Activated CD8-positive, alpha-beta memory T cell treated with anti-CD3 and anti-CD28 coated beads for 4 hours (primary cell): ENCODE data around the gene NCAPG2.

Experiments used
- DNase-seq, 2 donors: peaks; one replicate each; pipeline ENCODE4 v3.0.0-alpha.2; 2020; ENCODE audit warnings: low read depth in 2 of 2

Gene NCAPG2, protein sequence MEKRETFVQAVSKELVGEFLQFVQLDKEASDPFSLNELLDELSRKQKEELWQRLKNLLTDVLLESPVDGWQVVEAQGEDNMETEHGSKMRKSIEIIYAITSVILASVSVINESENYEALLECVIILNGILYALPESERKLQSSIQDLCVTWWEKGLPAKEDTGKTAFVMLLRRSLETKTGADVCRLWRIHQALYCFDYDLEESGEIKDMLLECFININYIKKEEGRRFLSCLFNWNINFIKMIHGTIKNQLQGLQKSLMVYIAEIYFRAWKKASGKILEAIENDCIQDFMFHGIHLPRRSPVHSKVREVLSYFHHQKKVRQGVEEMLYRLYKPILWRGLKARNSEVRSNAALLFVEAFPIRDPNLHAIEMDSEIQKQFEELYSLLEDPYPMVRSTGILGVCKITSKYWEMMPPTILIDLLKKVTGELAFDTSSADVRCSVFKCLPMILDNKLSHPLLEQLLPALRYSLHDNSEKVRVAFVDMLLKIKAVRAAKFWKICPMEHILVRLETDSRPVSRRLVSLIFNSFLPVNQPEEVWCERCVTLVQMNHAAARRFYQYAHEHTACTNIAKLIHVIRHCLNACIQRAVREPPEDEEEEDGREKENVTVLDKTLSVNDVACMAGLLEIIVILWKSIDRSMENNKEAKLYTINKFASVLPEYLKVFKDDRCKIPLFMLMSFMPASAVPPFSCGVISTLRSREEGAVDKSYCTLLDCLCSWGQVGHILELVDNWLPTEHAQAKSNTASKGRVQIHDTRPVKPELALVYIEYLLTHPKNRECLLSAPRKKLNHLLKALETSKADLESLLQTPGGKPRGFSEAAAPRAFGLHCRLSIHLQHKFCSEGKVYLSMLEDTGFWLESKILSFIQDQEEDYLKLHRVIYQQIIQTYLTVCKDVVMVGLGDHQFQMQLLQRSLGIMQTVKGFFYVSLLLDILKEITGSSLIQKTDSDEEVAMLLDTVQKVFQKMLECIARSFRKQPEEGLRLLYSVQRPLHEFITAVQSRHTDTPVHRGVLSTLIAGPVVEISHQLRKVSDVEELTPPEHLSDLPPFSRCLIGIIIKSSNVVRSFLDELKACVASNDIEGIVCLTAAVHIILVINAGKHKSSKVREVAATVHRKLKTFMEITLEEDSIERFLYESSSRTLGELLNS

DNA sequence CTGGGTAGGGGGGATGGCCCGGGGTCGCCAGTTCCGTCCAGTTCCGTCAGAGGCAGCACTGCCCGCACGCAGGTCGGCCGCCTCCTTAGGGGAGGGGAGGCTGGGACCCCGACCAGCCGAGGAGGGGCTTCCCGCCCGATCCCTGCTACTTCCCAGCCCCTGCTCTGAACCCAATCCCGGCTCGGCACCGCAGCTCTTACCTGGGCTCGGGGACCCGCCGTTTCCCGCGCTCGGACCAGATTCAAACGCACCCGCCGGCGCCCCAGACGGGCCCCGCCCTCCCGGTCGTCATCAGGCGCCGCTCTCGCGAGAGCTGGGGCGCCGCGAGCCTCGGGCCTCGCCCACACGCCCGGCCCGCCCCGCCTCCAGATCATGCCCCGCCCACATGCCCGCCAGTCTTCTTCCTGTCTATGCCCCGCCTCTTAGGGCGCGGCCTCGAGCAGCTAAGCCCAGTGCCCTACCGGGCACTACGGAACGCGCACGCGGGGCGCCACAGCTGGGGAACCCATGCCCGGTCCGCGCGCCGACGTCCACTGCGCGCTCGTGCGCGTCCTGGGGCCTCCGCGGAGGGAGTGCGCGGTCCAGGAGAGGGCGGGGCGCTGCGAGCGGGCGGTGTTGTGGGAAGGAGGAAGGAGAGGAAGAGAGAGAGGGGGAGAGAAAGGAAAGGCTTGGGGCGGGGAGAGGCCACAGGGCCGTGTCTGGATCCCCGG is at the start of gene NCAPG2:
TSS of gene NCAPG2 (minus strand) at position 281 of the 710 bp plus-strand sequence. CDS start 2,905 bp downstream, outside the sequence.
- peak; percentile 94 to 97 for DNase-seq

DNA sequence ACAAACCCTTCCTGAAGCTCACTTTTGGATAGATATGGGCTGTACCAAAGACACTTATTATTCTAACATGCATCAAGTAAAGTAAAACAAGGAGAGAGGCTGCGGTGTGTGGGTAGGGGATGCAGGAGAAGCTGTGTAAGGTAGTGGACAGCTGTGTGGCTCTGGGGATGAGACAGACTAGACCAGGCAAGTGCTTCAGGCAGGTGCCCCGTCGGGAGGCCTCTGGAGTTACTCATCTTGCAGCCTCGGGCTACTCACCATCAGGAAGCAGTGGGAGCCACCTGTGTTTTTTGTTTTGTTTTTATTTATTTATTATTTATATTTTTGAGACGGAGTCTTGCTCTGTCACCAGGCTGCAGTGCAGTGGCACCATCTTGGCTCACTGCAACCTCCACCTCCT is 49.3 kb upstream of the NCAPG2 start:
- DNase-seq, result no peak

DNA sequence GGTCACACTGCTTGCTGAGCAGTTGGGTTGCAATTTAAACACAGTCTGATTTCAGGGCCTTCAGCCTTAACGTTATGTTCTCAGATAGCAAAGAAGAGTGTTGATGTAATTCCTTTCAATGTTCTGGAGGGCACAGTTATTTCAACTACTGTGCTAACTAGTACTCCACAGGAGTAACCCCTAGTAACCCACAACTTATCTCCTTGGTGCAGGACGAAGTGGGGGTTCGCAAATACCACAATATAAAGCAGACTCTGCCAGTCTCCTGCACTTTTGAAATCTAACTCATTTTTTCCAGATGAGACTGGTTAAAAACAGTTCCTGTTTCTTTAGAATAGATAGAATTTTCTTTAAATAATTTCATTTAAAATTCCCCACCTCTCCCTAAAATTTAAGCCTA is 47.1 kb upstream of the NCAPG2 start:
- no peak for DNase-seq

DNA sequence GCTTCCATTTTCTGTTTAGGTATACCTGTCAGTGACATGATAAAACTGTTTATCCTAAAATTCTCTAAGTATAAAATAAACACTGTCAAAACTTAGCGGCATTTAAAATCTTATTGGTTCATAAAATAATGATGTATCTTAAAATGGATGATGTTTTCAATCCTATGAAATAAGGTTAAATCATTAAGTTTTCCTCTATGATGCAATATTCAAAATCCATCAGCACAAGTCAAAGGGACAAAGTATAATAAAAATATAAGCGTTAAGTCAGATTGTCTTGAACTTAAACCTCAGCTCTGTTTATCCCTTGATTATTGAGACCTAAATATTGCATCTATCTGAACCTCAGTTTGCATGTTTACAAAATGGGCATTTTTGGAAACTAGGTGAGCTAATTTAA is 46.6 kb upstream of the NCAPG2 start:
- DNase-seq, result no peak

DNA sequence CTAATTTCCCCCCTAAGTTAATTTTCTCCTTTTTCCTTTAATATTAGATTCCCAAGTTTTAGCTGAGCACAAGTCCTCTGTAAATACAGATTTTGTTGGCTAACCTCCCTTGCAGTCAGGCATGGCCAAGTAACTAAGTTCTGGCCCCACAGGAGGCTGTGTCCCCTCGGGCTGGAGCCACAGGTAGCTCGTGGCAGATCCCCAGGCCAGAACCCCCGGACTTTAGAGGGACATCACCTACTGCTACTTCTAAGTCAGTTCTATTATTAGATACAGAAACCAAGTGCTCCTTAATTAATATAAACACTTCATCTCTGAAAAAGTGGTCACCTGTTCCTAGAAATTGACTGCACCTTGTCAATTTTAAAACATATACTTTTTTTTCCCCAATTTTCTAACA is 46.1 kb upstream of the NCAPG2 start:
- no peak for DNase-seq

DNA sequence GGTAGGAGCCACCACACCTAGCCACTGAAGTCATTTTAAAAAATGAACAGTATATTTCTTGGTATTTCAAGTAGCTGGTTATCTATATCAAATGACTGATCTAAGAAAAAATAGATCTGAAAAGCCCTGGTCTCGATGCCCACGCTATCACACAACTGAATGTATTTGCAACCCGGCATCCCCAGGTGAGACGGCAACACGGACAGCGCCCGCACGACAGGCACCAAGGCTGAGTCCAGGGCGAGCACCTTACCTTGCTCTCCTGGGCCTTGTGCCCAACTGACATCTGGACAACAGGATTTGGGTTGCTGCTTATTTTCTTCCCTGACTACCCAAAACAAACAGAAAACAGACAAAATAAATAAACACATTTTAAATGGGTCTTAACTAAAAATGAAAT is 44.8 kb upstream of the NCAPG2 start:
- DNase-seq, result no peak

DNA sequence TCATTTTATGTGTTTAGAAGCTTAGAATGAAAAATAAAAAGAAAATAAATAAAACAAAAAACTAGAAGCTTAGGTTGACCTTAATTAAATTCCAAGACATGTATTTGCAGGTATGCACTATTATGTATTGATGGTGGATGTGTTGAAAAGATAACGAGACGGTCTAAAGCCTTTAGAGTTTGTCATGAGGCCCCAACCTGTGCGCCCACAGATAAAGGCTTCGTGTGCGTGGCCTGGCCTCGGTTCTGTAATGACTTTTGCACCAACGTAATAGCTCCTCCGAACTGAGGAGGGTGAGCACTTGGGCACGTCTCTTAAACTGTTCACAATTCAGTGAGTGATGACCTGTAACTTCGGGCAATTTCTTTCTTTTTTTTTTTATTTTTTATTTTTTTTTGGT is 43.7 kb upstream of the NCAPG2 start:
- no peak for DNase-seq

DNA sequence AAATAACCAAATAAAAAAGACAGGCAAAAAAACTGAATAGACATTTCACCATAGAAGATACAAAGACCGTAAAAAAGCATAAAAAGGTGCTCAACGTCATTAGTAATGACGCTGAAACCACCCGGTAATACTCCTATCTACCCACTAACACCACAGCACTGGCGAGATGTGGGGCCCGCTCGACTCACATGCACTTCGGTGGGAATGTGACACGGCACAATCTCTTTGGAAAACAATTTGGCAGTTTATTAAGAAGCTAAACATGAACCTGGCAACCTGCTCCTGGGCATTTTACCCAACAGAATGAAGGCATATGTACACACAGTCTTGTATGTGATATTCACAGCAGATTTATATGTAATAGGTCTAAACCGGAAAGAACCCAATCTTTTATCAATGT is 42.8 kb upstream of the NCAPG2 start:
- DNase-seq, result no peak

DNA sequence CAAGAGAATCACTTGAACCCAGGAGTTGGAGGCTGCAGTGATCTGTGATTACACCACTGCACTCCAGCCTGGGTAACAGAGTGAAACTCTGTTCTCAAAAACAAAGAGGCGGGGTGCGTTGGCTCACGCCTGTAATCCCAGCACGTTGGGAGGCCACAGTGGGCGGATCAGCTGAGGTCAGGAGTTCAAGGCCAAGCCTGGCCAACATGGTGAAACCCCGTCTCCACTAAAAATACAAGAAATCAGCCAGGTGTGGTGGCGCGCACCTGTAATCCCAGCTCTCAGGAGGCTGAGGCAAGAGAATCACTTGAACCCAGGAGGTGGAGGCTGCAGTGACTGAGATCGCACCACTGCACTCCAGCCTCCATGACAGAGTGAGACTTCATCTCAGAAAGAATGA is 42.4 kb upstream of the NCAPG2 start:
- DNase-seq, result no peak

DNA sequence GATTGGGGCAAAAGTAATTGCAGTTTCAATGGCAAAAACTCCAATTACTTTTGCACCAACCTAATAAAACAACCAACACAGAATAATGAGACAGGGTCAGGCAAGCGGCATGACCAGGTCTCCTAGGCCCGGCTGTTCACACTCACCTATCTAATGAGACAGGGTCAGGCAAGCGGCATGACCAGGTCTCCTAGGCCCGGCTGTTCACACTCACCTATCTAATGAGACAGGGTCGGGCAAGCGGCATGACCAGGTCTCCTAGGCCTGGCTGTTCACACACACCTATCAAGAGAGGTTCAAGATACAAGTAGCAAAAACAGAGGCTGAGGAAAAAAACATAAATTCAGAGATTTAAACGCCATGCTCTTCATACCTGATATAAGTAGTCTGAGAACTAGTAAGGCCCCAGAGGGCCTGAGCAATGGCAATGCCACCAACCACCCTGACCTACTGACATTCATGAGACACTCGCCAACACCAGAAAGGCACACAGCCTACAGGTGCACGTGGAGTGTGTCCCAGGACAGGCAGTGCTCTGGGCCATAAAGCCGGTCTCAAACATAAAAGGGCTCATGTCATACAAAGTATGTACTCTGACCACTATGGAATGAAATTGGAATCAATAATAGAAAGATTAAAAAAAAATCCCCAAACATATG is 40.6 kb upstream of the NCAPG2 start:
- DNase-seq, result no peak

DNA sequence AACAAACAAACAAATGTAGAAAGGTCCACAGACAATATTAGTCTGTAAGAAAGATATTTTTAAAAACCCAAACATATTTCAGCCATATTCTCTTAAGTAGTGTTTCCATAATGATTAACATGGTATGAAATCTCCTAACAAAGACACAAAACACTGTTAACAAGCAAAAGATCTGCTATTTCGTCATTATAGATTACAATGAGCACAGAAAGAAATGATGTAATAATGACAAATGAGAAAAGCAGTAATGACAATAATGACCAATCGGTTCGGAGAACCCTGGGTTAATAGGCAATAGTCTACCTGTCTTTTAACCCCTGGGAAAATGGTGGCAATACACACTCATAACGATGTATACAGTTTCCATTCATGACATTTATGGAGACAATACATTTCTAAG is 39.5 kb upstream of the NCAPG2 start:
- DNase-seq, result no peak

DNA sequence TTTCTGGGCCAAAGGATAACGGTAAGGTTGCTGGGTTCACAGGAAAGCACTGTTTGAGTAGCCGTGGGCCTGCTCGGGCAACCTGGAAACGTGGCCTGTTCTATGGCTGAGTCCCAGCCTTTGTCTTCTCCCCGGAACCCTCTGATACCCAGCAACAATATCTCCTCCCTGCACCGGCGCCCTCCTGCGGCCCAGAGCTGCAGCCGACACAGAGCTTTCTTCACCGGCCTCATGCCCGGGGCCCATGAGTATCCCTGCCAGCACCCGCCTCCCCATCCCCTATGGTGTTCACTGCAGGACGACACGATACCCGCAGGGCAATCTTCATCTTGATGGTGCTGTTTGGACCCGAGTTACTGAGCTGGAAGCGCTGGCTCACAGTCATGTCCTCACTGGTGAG is 38.6 kb upstream of the NCAPG2 start:
- no peak for DNase-seq

DNA sequence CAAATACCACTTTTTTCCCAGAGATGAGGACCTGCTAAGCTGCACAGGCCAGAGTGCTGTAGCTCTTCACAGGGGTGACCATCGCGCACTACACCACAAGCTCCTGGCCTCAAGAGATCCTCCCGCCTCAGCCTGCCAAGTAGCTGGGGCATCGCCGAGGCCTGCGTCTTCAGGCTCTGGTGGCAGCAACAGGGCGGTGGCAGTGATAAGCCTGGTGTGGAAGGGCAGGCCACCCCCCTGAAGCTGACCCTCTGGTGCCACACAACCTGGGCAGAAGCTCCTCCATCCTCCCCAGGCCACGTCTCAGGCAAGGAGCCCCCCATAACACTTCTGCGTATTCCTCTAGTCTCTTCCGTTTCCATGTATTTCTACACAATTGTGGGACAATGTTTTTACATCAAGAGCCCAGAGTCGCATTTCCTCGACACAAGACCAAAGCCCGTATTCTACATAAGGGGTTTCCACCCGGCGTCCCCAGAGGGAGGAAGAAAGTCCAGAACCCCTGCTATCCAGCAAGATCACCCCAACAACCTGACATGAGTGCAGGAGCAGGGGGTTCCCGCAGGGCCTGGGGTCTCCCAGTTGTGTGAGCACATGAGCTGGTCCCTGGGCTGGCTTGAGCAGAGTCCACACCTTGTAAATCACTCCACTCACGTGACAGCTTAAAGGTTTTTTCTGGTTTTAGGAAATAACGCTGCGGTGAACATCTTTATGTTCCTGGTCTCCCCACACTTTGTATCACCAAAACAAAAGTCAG is 37.6 kb upstream of the NCAPG2 start:
- DNase-seq, result no peak

DNA sequence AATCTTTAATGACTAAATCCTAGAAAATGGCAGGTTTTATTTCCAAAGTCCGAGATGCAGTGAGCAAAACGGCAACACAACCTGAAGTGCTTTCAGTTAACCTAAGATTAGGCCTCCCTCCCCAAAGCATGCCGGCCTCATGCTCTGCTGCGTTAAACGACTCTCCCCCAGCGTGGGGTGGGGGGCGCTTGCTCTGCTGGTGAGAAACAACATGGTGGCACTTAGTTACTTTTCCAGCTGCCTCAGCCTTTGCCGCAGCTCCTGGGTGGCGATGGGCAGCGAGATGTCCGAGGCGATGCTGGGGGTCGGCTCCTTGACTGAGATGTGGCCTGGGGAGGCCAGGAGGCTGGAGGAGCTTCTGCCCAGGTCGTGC is 36.7 kb upstream of the NCAPG2 start:
- no peak for DNase-seq

DNA sequence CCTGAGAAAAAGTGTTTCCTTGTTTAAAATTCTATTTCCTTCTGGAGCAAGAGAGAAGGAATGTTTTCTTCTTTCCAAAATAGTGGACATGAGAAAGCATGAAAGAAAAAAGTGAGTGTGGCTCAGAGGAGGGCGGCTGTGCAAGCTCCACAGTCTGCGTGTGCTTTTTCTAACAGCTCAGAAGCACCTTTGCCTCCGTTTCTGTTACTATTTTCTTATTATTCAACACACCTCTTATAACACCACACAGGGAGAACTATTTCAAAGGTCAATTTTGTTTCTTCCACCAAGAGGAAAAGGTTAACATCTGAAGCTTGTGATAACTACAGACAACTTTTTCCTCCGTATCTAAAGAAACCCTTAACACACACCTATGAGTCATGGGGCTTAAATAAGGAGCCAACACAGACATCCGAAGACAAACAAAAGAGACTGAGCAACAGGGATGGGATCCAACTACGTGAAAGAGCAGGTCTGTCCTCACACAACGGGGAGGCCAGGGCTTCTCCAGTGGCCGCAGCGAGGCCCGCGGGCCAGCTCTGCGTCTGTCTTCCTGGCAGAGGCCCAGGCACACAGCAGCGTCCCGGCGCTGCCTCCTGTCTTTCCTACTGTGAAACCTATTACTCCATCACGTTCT is 36.2 kb upstream of the NCAPG2 start:
- DNase-seq, result no peak

DNA sequence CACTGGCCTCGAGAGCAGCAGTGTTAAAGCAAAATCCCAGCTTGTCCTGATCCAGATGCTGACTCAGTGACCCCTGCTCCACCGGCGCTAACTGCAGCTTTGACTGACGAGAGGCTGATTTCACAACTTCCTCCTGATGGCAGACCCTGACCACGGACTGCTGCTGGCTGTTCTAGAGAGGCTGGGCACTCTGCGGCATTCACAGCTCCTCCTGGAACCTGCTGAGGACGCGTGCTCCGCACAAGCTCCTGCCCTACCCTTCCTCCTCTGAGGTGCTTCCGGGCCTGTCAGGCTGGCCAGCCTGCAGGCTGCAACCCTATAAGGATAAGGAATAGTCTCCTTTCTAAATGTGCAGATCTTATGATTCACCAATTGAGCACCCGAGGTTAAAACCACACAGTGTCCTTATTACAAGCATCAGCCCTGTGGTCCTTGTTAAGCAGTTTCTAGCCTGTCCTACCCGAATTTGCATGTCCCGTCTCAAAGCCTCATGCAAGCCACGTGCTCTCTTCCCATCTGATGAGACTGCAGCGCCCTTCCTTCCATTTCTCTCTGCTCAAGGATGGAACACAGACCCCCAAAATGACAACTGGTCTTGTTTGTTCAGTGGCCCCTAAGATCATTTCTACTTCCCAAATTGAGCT is 35.5 kb upstream of the NCAPG2 start:
- no peak for DNase-seq

DNA sequence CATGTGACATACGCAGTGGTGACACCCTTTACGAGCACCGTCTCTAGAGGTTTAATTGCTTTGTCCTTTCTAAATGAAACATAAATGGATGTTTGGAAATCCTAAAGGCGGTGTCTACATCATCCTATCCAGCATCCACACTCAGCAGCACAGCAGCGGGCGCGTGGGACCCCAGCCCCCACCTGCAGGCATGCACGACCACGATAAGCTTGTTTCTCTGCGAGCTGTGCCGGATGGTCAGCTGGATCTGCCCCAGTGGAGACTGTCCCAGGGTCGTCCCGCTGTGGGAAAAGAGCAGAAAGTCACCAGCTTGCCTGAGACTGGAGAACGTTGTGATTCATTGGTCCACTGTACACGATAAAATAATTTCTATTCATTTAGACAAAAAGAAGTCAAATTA is 34.2 kb upstream of the NCAPG2 start:
- DNase-seq, result no peak

DNA sequence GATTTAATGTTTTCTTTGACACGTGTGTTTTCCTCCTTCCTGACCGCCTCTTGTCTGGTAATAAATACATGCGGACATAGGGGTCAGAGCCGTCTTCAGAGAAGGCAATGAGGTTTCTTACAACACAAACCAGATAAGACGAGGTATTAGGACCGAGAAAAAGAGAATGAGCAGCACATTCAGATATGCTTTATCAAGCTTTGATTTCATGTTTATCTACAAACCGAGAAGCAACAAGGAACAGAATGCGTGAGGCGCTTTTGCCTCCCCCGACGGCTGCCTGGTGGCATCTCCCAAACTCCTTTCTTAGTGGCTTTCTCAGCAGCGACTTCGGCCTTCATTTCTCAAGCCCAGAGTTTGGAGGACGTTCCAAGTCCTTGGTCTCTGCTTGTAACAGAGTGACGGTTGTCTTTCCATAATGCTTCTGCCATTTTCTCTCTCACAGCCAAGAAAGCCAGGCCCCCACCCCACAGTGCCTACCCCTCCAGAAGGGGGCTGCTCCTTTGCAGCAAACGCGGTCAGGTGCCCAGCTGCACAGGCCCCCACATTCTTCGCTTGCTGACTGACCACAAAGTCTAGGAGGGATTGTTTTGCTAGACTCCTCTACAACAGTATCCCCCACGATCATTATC is 32.6 kb upstream of the NCAPG2 start:
- no peak for DNase-seq

DNA sequence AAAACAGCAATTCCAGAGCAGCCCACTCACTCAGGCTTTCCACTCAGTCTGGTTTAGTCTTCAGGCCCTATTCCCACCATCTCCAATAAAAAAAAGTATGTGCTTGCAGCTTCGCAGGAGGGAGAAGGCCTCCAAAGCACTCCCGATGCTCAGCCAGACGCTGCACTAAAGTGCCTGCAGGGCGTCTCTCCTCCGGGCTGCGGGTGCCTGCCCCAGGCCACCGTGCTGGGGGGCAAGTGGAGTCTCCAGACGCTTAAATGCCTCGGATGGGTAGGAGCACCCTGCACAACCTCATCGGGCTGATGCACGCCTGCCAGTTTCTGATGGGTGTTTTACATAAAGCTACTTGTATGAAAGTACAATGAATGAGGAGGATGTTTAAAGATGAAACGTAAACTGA is 31.3 kb upstream of the NCAPG2 start:
- DNase-seq, result no peak
